ENCODE results near the gene PGAM2. TPM values are rescaled to one million over a fixed set of nuclear protein-coding genes. Genes with fewer than 3 reads are reported as not detected.

Gene PGAM2
- total and polyA plus RNA-seq, 2 of the 13 experiments (the other 11 are each of a cell fraction or from before 2014, with no cell fraction given), result 0.22 TPM; not detected in 1

DNA sequence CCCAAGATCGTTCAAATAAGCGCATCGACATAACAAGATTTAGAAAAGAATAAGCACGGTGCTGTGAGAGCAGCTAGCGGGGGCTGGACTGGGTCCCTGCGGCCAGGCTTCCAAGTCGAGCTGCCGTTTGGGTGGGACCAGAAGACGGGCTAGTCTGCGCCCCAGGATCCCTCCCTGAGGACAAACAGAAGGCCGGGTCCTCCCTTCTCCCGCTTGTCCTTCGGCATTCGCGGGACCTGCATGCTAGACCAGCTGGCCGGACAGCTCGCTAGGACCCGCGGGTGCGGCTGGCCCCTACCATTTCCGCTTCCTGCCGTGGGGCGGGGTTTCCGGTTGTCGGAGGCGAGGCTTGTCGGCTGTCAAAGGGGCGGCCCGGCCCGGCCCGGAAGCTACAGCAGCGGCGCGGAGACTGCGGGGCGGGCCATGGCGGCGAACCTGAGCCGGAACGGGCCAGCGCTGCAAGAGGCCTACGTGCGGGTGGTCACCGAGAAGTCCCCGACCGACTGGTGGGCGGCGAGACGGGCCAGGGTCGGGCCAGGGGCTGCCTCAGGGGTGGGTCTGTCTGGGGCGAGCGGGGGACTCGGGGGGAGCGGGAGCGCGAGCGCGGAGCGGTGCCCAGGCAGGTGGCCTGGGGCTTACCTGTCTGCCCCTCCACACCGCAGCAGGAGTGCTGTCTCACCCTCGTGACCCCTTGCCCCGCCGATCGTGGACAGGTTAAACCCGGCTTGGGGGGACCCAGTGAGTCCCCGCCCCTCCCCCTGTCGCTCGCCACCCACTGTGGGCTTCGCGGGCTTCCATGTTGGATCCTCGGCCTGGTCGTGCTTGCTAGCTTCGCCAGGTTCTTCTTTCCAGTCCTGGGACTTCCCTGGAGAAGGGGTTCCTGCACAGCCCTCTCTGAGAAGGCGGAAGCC lies 20.8 kb downstream of the PGAM2 start, which contains the start of gene DBNL (continued):
- TF ChIP-seq, protein P1, sequence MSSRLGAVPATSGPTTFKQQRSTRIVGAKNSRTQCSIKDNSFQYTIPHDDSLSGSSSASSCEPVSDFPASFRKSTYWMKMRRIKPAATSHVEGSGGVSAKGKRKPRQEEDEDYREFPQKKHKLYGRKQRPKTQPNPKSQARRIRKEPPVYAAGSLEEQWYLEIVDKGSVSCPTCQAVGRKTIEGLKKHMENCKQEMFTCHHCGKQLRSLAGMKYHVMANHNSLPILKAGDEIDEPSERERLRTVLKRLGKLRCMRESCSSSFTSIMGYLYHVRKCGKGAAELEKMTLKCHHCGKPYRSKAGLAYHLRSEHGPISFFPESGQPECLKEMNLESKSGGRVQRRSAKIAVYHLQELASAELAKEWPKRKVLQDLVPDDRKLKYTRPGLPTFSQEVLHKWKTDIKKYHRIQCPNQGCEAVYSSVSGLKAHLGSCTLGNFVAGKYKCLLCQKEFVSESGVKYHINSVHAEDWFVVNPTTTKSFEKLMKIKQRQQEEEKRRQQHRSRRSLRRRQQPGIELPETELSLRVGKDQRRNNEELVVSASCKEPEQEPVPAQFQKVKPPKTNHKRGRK (CRISPR knock-in tag; IDR thresholded peaks at IDR 0.05), result no peak
- TF ChIP-seq ZNF878 (CRISPR knock-in tag; IDR thresholded peaks at IDR 0.05) (peak; percentile 56; the same call in 1 of the 2 replicates), RCOR2 (CRISPR knock-in tag; IDR thresholded peaks at IDR 0.05) (no peak), SP1 (IDR thresholded peaks at IDR 0.05) (no peak), SP1 (CRISPR knock-in tag; IDR thresholded peaks at IDR 0.05) (0 out of 2 replicates have a peak, but pooled peaks have one; percentile 40), TBP (CRISPR knock-in tag; IDR thresholded peaks at IDR 0.05) (no peak), ZKSCAN8 (CRISPR knock-in tag; IDR thresholded peaks at IDR 0.05; ENCODE audit: borderline replicate concordance) (0 out of 2 replicates have a peak, but pooled peaks have one; percentile 50), SOX13 (IDR thresholded peaks at IDR 0.05) (no peak; the same call in 1 of the 2 replicates), SOX13 (CRISPR knock-in tag; conservative IDR thresholded peaks at IDR 0.05 in 1 of 2, IDR thresholded peaks at IDR 0.05 in 1 of 2) (peak in 1 of 2 experiments; percentile 25; a peak in 1 of 4 replicates), STAG1 (CRISPR knock-in tag; IDR thresholded peaks at IDR 0.05) (no peak), ZNF253 (CRISPR knock-in tag; IDR thresholded peaks at IDR 0.05; ENCODE audit: borderline replicate concordance) (no peak), ZNF749 (CRISPR knock-in tag; IDR thresholded peaks at IDR 0.05; ENCODE audit: borderline replicate concordance) (peak; percentile 70; the same call in 1 of the 2 replicates), PRPF4 (IDR thresholded peaks at IDR 0.05; ENCODE audit: low read depth, low read length, poor library complexity, severe bottlenecking) (no peak), REL (CRISPR knock-in tag; conservative IDR thresholded peaks at IDR 0.05) (0 out of 2 replicates have a peak, but pooled peaks have one; percentile 23), SALL2 (CRISPR knock-in tag; IDR thresholded peaks at IDR 0.05) (peak; percentile 59; the same call in 1 of the 2 replicates), AKAP8 (CRISPR knock-in tag; IDR thresholded peaks at IDR 0.05) (peak; percentile 67; the same call in 1 of the 2 replicates), DRAP1 (CRISPR knock-in tag; IDR thresholded peaks at IDR 0.05) (peak; percentile 60), MTF2 (CRISPR knock-in tag; IDR thresholded peaks at IDR 0.05; ENCODE audit: borderline replicate concordance) (no peak), ZNF703 (CRISPR knock-in tag; IDR thresholded peaks at IDR 0.05; ENCODE audit: borderline replicate concordance) (no peak)
- TF ChIP-seq, protein P2, sequence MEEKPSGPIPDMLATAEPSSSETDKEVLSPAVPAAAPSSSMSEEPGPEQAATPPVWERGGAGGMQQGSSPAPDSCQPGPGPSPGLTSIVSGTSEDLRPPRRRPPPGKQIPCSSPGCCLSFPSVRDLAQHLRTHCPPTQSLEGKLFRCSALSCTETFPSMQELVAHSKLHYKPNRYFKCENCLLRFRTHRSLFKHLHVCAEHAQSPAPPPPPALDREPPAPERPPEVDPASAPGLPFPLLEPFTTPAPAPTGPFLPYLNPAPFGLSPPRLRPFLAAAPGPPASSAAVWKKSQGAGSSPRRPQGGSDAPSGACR (CRISPR knock-in tag; IDR thresholded peaks at IDR 0.05), result peak; percentile 59; the same call in 1 of the 2 replicates
- TF ChIP-seq, protein P3, sequence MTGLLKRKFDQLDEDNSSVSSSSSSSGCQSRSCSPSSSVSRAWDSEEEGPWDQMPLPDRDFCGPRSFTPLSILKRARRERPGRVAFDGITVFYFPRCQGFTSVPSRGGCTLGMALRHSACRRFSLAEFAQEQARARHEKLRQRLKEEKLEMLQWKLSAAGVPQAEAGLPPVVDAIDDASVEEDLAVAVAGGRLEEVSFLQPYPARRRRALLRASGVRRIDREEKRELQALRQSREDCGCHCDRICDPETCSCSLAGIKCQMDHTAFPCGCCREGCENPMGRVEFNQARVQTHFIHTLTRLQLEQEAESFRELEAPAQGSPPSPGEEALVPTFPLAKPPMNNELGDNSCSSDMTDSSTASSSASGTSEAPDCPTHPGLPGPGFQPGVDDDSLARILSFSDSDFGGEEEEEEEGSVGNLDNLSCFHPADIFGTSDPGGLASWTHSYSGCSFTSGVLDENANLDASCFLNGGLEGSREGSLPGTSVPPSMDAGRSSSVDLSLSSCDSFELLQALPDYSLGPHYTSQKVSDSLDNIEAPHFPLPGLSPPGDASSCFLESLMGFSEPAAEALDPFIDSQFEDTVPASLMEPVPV (CRISPR knock-in tag; IDR thresholded peaks at IDR 0.05), result no peak
- TF ChIP-seq, protein P4, sequence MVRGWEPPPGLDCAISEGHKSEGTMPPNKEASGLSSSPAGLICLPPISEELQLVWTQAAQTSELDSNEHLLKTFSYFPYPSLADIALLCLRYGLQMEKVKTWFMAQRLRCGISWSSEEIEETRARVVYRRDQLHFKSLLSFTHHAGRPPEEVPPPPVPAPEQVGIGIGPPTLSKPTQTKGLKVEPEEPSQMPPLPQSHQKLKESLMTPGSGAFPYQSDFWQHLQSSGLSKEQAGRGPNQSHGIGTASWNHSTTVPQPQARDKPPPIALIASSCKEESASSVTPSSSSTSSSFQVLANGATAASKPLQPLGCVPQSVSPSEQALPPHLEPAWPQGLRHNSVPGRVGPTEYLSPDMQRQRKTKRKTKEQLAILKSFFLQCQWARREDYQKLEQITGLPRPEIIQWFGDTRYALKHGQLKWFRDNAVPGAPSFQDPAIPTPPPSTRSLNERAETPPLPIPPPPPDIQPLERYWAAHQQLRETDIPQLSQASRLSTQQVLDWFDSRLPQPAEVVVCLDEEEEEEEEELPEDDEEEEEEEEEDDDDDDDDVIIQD (CRISPR knock-in tag; IDR thresholded peaks at IDR 0.05; ENCODE audit: low read depth), result no peak

Measured in HepG2 (cell line).